GM04504 (cell line): ENCODE results near the gene GPR18.
A peak's percentile ranks its signal among the peaks of the same experiment; 100 is the strongest.
"Not testable (repeated sequence)": the region's sequence is repeated elsewhere in the genome, so short reads cannot be mapped to it uniquely, and the experiment has no call there.

Experiments used
- DNase-seq: peaks from one replicate; pipeline ENCODE4 v3.0.0-alpha.2; 2012; ENCODE audit warnings: low read depth

Gene GPR18

GRCh38 chr13:99228737-99229691 is 29.2 kb downstream of the GPR18 start:
- DNase-seq: peak; percentile 70

- no peak for DNase-seq
Observed at GRCh38 chr13:99227909-99228688, 30.1 kb downstream of the GPR18 start.

- DNase-seq: no peak
Observed at GRCh38 chr13:99227331-99227900, 30.8 kb downstream of the GPR18 start.

- no peak for DNase-seq
Observed at GRCh38 chr13:99226513-99226912, 31.7 kb downstream of the GPR18 start.

GRCh38 chr13:99225078-99225477 is 33.1 kb downstream of the GPR18 start:
- no peak for DNase-seq

GRCh38 chr13:99224021-99224420 is 34.2 kb downstream of the GPR18 start:
- DNase-seq: no peak

- DNase-seq: no peak
Observed at GRCh38 chr13:99223587-99223986, 34.6 kb downstream of the GPR18 start.

GRCh38 chr13:99221567-99222239 is 36.5 kb downstream of the GPR18 start:
- no peak for DNase-seq

GRCh38 chr13:99220199-99220935 is 37.8 kb downstream of the GPR18 start:
- DNase-seq: no peak

GRCh38 chr13:99218969-99219368 is 39.2 kb downstream of the GPR18 start:
- DNase-seq: no peak

- DNase-seq: no peak
Observed at GRCh38 chr13:99218545-99218944, 39.6 kb downstream of the GPR18 start.

- no peak for DNase-seq
Observed at GRCh38 chr13:99218126-99218525, 40.1 kb downstream of the GPR18 start.

- DNase-seq: no peak
Observed at GRCh38 chr13:99217461-99218110, 40.6 kb downstream of the GPR18 start.

GRCh38 chr13:99215184-99215830 is 42.9 kb downstream of the GPR18 start:
- no peak for DNase-seq

GRCh38 chr13:99214731-99215130 is 43.4 kb downstream of the GPR18 start:
- DNase-seq: no peak

- DNase-seq: no peak
Observed at GRCh38 chr13:99214232-99214631, 43.9 kb downstream of the GPR18 start.

GRCh38 chr13:99211421-99212035 is 46.7 kb downstream of the GPR18 start:
- DNase-seq: no peak

- DNase-seq: not testable (repeated sequence)
Observed at GRCh38 chr13:99210627-99211026, 47.6 kb downstream of the GPR18 start.

- no peak for DNase-seq
Observed at GRCh38 chr13:99208845-99209527, 49.2 kb downstream of the GPR18 start.
